Sigmoid colon (tissue), 7 donors: ENCODE measurements around the gene C13orf46. TPM values are rescaled to one million over a fixed set of nuclear protein-coding genes. Genes with fewer than 3 reads are reported as not detected.

ENCODE experiments used
- DNase-seq: peaks from one replicate; pipeline ENCODE4 v3.0.0-alpha.2; 2019
- H3K27ac ChIP-seq, 4 donors: fragments of 200-600 bp; sonication (generic); one replicate each; pipeline ENCODE4 v1.5.1; 2016 to 2019; ENCODE audit warnings: mild to moderate bottlenecking in 1 of 4
- H3K27me3 ChIP-seq, 3 donors: fragments of 200-600 bp; sonication (generic); one replicate each; pipeline ENCODE4 v1.5.1; 2019; ENCODE audit warnings: mild to moderate bottlenecking in 1 of 3
- H3K36me3 ChIP-seq, 4 donors: fragments of 200-600 bp; sonication (generic); one replicate each; pipeline ENCODE4 v1.5.1; 2016 to 2019
- H3K4me1 ChIP-seq, 4 donors: fragments of 200-600 bp; sonication (generic); one replicate each; pipeline ENCODE4 v1.5.1; 2017 to 2019
- H3K4me3 ChIP-seq, 4 donors: fragments of 200-600 bp; sonication (generic); one replicate each; pipeline ENCODE4 v1.5.1; 2017 to 2019; ENCODE audit warnings: mild to moderate bottlenecking in 2 of 4, moderate library complexity in 1 of 4
- H3K9me3 ChIP-seq, 4 donors: fragments of 200-600 bp in 3 of 4; sonication (generic) in 3 of 4; one replicate each; pipeline versions ENCODE4 v1.5.1 to v1.6.1; 2013 to 2019
- EP300 ChIP-seq, 4 donors: sonication (generic); formaldehyde crosslinking; IDR thresholded peaks; one replicate each; pipeline ENCODE4 v1.6.1; 2017; ENCODE audit warnings: antibody characterized with exemption in 4 of 4
- POLR2A ChIP-seq, 2 donors: fragments of 450-650 bp; IDR thresholded peaks; one replicate each; pipeline ENCODE4 v1.6.1; 2016; ENCODE audit warnings: antibody characterized with exemption in 2 of 2, mild to moderate bottlenecking in 2 of 2, moderate library complexity in 2 of 2
- POLR2AphosphoS5 ChIP-seq, 4 donors: sonication (generic); formaldehyde crosslinking; IDR thresholded peaks; one replicate each; pipeline ENCODE4 v1.6.1; 2017; ENCODE audit warnings: antibody characterized with exemption in 4 of 4
- WGBS, 2 donors: extraction: QIAGEN DNeasy Blood & Tissue Kit; methylation state at CpG; one replicate each; pipeline ENCODE4 v1.1.7; 2013; 5-methylcytosine and 5-hydroxymethylcytosine counted together
- intact Hi-C: fragments of 100-400 bp; cut with DNase I; formaldehyde crosslinking; loops from one replicate; pipeline ENCODE4 v1.15.1; 2023
- polyA plus RNA-seq, 3 donors: library from polyadenylated mRNA; stranded (reverse); fragments of 200-250 nt; gene quantifications; one replicate each; pipeline ENCODE4 v1.2.3, GENCODE V29; 2013
- total RNA-seq, 4 donors: library from RNA; depleted of rRNA; stranded (reverse); fragments of >200 nt; gene quantifications; one replicate each; pipeline ENCODE4 v1.1.0, GENCODE V29; 2016
- TF ChIP-seq, protein P1 (sequence below), 4 experiments: fragments of 450-650 bp in 3 of 4; fragments of 200-600 bp in 1 of 4; IDR thresholded peaks; one replicate each; pipeline ENCODE4 v1.5.1; 2016 to 2019; ENCODE audit warnings: antibody characterized with exemption in 4 of 4, mild to moderate bottlenecking in 3 of 4, moderate library complexity in 2 of 4
- donor health status: healthy with polysubstance abuse.
- donor health status: Bipolar disorder and iron deficiency.
- donor health status: healthy.

Gene C13orf46
- total and polyA plus RNA-seq, 7 donors, result 0.23 to 11.9 (median 0.81) TPM; not detected in 2

DNA sequence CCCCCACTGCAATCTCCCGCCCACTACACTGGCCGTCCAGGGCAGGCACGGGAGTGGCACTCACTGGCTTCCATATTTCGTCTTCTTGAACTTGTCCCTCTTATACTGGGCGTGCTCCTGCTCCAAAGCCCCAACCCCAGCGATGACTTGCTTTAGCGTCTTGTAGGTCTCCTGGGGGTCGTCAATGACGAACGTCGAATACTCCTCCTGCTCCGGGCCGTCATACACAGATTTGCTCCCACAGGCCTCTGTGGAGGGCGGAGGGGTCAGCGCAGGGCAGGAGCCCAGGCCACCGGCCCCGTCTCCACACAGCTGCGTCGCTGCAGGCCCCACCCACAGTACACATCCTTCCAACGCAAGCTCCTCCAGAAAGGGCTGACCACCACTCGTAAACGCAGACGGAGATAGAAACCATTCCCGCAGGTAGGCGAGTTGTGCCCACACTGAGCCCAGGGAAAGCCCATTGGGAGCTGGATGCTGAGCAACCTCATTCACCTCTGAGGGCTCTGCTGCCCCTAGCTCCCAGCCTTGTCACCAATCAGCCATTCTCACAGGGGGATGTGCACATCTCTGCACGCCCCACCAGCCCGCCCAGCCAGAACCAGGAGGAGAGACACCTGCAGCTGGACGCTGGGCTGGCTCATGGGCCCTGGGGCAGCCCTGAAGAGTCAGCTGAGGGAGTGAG lies 7.9 kb upstream of the C13orf46 start:
- TF ChIP-seq EP300 (IDR thresholded peaks at IDR 0.05) (no peak), POLR2AphosphoS5 (IDR thresholded peaks at IDR 0.05) (no peak), POLR2A (IDR thresholded peaks at IDR 0.05) (no peak)
- TF ChIP-seq, protein P1, sequence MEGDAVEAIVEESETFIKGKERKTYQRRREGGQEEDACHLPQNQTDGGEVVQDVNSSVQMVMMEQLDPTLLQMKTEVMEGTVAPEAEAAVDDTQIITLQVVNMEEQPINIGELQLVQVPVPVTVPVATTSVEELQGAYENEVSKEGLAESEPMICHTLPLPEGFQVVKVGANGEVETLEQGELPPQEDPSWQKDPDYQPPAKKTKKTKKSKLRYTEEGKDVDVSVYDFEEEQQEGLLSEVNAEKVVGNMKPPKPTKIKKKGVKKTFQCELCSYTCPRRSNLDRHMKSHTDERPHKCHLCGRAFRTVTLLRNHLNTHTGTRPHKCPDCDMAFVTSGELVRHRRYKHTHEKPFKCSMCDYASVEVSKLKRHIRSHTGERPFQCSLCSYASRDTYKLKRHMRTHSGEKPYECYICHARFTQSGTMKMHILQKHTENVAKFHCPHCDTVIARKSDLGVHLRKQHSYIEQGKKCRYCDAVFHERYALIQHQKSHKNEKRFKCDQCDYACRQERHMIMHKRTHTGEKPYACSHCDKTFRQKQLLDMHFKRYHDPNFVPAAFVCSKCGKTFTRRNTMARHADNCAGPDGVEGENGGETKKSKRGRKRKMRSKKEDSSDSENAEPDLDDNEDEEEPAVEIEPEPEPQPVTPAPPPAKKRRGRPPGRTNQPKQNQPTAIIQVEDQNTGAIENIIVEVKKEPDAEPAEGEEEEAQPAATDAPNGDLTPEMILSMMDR (IDR thresholded peaks at IDR 0.05), result no peak
- intact Hi-C loops, result no loop called here
- Histone ChIP-seq H3K4me1 (peaks cover 0 to 13% (median 6%) of the 10 kb centered on the region in 4 donors), H3K4me3 (no peak overlapping the region), H3K36me3 (peaks cover 0 to 56% (median 18%) of the 10 kb centered on the region in 4 donors), H3K27me3 (no peaks in the 10 kb centered on the region), H3K9me3 (no peaks in the 10 kb centered on the region), H3K27ac (no peak overlapping the region)
- WGBS, 2 donors, result 73 to 89% methylated on average over 28 of the region's 28 CpGs
- DNase-seq, result peak; percentile 62

DNA sequence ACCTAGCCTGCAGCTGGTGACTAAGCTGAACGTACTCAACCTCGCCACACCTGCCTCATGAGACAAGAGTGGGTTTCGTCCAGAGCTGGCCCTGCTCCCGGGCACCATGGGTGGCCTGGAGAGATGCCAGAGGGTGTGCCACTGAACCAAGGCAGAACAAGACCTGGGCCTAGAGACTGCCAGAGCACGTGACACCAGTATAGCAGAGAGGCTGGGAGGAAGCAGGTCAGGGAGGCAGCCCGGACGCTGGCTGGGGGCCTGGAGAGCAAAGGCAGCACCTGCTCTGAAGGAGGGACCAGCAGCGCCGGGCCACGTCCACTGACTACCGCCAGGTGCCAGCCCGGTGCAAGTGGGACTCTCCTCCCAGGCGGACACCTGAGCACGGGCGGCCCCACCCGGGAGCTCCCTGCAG lies 7.3 kb upstream of the C13orf46 start:
- WGBS, 2 donors, result 14 to 76% methylated on average over 16 of the region's 16 CpGs
- no peak overlapping the region for H3K4me3 ChIP-seq
- H3K9me3 ChIP-seq, result no peaks in the 10 kb centered on the region
- peaks cover 0 to 15% (median 7%) of the 10 kb centered on the region in 4 donors for H3K4me1 ChIP-seq
- peak; percentile 62 for DNase-seq
- no peaks in the 10 kb centered on the region for H3K27me3 ChIP-seq
- H3K36me3 ChIP-seq, result peaks cover 0 to 56% (median 18%) of the 10 kb centered on the region in 4 donors
- intact Hi-C loops, result no loop called here
- no peak overlapping the region for H3K27ac ChIP-seq
- TF ChIP-seq POLR2A (IDR thresholded peaks at IDR 0.05) (no peak), POLR2AphosphoS5 (IDR thresholded peaks at IDR 0.05) (no peak), EP300 (IDR thresholded peaks at IDR 0.05) (no peak)
- TF ChIP-seq, protein P1 (IDR thresholded peaks at IDR 0.05), result no peak

DNA sequence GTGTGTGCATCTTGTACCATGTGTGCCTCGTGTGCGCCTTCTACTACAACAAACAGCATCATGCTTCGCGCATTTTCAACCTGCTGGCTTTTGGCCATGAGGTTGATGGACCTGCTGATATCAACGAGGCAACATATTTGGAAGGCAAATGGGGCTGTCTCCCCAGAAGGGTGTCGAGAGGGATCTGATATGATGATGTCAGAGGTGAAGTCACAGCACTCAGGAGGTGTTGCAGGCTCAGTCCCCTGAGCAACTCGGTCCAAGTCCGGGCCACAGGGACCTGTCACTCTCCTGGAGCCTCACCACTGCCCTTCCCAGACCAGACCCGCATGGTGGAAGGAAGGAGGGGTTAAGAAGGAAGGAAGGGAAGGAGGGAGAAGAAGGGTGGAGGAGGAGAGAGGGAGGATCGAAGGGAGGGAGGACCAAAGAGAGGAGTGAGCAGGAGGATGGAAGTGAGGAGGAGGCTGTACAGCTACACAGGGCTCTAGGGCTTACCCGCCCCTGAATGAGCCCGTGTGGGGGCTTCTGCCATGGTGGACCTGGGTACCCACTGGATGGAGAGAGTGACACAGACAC lies 6.7 kb upstream of the C13orf46 start:
- no peak overlapping the region for H3K27ac ChIP-seq
- TF ChIP-seq POLR2A (IDR thresholded peaks at IDR 0.05), result no peak
- TF ChIP-seq, protein P1 (IDR thresholded peaks at IDR 0.05), result no peak
- TF ChIP-seq EP300 (IDR thresholded peaks at IDR 0.05), result no peak
- TF ChIP-seq POLR2AphosphoS5 (IDR thresholded peaks at IDR 0.05), result no peak
- peaks cover 0 to 59% (median 19%) of the 10 kb centered on the region in 4 donors for H3K36me3 ChIP-seq
- H3K4me3 ChIP-seq, result no peak overlapping the region
- H3K4me1 ChIP-seq, result peaks cover 0 to 15% (median 7%) of the 10 kb centered on the region in 4 donors
- no peaks in the 10 kb centered on the region for H3K9me3 ChIP-seq
- peak; percentile 59 for DNase-seq
- intact Hi-C loops, result no loop called here
- 81 to 93% methylated on average over 12 of the region's 12 CpGs for whole genome bisulfite sequencing, 2 donors
- no peaks in the 10 kb centered on the region for H3K27me3 ChIP-seq

DNA sequence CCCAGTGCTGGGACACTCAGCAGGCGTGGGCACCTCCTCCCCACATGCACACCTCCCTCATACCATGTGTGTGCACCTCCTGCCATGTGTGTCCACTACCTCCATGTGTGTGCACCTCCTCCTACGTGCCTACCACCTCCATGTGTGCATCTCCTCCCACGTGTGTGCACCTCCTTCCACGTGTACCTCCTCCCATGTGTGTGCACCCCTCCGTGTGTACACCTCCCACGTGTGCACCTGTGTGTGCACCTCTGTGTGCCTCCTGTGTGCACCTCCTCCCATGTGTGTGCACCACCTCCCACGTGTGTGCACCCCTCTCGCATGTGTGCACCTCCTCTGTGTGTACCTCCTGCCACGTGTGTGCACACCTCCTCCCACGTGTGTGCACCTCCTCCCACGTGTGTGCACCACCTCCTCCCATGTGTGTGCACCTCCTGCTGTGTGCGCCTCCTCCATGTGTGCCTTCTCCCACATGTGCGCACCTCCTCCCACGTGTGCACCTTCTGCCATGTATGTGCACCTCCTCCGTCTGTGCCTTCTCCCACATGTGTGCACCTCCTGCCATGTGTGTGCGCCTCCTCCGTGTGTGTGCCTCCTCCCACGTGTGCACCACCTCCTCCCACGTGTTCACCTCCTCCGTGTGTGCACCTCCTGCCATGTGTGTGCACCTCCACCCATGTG lies 6.1 kb upstream of the C13orf46 start:
- peaks cover 2 to 66% (median 21%) of the 10 kb centered on the region in 4 donors for H3K36me3 ChIP-seq
- intact Hi-C loops, result no loop called here
- no peak overlapping the region for H3K27ac ChIP-seq
- 93% methylated on average over 20 of the region's 20 CpGs for WGBS, 2 donors
- TF ChIP-seq POLR2A (IDR thresholded peaks at IDR 0.05) (no peak), EP300 (IDR thresholded peaks at IDR 0.05) (no peak), POLR2AphosphoS5 (IDR thresholded peaks at IDR 0.05) (no peak)
- TF ChIP-seq, protein P1 (IDR thresholded peaks at IDR 0.05), result no peak
- no peak overlapping the region for H3K4me3 ChIP-seq
- H3K4me1 ChIP-seq, result peaks cover 0 to 15% (median 7%) of the 10 kb centered on the region in 4 donors
- no peaks in the 10 kb centered on the region for H3K9me3 ChIP-seq
- no peaks in the 10 kb centered on the region for H3K27me3 ChIP-seq
- peak; percentile 40 for DNase-seq
